WTC11 (cell line): ENCODE measurements around the gene GSS.

ENCODE experiments used
- CREB1 ChIP-seq: sonication (generic); formaldehyde crosslinking; IDR thresholded peaks from 2 replicates; pipeline ENCODE4 v1.8.0; 2023; ENCODE audit warnings: mild to moderate bottlenecking, missing genetic modification reagents
- FOXK1 ChIP-seq: sonication (generic); formaldehyde crosslinking; IDR thresholded peaks from 2 replicates; pipeline ENCODE4 v1.8.0; 2022; ENCODE audit warnings: mild to moderate bottlenecking, moderate library complexity, missing genetic modification reagents
- TF ChIP-seq, protein P1 (sequence below): fragments of 200-600 bp; IDR thresholded peaks from 2 replicates; pipeline ENCODE4 v1.8.0; 2022; ENCODE audit warnings: antibody characterized with exemption
- TF ChIP-seq, protein P2 (sequence below): sonication (generic); formaldehyde crosslinking; IDR thresholded peaks from 2 replicates; pipeline ENCODE4 v1.8.1; 2022; ENCODE audit warnings: low read depth, missing genetic modification reagents, borderline replicate concordance

GRCh38 chr20:34927736-34928135 is 27.9 kb downstream of the GSS start:
- TF ChIP-seq CREB1 = no peak
- TF ChIP-seq, protein P1, sequence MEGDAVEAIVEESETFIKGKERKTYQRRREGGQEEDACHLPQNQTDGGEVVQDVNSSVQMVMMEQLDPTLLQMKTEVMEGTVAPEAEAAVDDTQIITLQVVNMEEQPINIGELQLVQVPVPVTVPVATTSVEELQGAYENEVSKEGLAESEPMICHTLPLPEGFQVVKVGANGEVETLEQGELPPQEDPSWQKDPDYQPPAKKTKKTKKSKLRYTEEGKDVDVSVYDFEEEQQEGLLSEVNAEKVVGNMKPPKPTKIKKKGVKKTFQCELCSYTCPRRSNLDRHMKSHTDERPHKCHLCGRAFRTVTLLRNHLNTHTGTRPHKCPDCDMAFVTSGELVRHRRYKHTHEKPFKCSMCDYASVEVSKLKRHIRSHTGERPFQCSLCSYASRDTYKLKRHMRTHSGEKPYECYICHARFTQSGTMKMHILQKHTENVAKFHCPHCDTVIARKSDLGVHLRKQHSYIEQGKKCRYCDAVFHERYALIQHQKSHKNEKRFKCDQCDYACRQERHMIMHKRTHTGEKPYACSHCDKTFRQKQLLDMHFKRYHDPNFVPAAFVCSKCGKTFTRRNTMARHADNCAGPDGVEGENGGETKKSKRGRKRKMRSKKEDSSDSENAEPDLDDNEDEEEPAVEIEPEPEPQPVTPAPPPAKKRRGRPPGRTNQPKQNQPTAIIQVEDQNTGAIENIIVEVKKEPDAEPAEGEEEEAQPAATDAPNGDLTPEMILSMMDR = no peak
- TF ChIP-seq FOXK1 = no peak
- TF ChIP-seq, protein P2, sequence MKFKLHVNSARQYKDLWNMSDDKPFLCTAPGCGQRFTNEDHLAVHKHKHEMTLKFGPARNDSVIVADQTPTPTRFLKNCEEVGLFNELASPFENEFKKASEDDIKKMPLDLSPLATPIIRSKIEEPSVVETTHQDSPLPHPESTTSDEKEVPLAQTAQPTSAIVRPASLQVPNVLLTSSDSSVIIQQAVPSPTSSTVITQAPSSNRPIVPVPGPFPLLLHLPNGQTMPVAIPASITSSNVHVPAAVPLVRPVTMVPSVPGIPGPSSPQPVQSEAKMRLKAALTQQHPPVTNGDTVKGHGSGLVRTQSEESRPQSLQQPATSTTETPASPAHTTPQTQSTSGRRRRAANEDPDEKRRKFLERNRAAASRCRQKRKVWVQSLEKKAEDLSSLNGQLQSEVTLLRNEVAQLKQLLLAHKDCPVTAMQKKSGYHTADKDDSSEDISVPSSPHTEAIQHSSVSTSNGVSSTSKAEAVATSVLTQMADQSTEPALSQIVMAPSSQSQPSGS (CRISPR knock-in tag) = no peak
